ENCODE measurements around the gene DMXL1. TPM values are rescaled to one million over a fixed set of nuclear protein-coding genes. Genes with fewer than 3 reads are reported as not detected.

DMXL1 gene
- total RNA-seq, 3 donors from 2014 or later, result 53.1 to 91.2 (median 60.3) TPM

DNA sequence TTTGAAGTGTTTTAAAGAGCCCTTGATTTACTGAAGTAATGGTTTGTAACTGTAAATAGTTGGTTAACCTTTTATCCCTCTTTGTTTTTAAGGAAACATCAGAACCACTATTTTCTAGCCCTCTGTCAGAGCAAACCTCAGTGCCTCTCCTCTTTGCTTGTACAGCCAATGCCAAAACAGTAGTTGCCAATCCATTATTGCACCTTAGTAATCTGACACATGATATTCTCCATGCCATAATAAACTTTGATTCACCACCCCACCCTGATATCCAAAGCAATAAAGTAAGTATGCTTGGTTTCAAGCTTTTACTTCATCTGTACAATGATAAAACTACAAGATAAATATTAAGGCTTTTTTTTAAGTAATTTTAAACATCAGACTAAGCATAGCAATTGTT is 100.8 kb downstream of the DMXL1 start:
- Histone ChIP-seq H3K9me3 (no peaks in the 10 kb centered on the region), H3K27ac (no peak overlapping the region), H3K36me3 (no peaks in the 10 kb centered on the region), H3K4me1 (no peaks in the 10 kb centered on the region), H3K27me3 (no peaks in the 10 kb centered on the region), H3K4me3 (no peak overlapping the region)
- TF ChIP-seq POLR2A (IDR thresholded peaks at IDR 0.05), result no peak
- TF ChIP-seq, protein P1, sequence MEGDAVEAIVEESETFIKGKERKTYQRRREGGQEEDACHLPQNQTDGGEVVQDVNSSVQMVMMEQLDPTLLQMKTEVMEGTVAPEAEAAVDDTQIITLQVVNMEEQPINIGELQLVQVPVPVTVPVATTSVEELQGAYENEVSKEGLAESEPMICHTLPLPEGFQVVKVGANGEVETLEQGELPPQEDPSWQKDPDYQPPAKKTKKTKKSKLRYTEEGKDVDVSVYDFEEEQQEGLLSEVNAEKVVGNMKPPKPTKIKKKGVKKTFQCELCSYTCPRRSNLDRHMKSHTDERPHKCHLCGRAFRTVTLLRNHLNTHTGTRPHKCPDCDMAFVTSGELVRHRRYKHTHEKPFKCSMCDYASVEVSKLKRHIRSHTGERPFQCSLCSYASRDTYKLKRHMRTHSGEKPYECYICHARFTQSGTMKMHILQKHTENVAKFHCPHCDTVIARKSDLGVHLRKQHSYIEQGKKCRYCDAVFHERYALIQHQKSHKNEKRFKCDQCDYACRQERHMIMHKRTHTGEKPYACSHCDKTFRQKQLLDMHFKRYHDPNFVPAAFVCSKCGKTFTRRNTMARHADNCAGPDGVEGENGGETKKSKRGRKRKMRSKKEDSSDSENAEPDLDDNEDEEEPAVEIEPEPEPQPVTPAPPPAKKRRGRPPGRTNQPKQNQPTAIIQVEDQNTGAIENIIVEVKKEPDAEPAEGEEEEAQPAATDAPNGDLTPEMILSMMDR (IDR thresholded peaks at IDR 0.05), result no peak
- no peak for DNase-seq (ENCODE audit: low spot score in 2 of 2)
- intact Hi-C loops (cut with DNase I; ENCODE audit: low total_unique reads), result no loop called here

DNA sequence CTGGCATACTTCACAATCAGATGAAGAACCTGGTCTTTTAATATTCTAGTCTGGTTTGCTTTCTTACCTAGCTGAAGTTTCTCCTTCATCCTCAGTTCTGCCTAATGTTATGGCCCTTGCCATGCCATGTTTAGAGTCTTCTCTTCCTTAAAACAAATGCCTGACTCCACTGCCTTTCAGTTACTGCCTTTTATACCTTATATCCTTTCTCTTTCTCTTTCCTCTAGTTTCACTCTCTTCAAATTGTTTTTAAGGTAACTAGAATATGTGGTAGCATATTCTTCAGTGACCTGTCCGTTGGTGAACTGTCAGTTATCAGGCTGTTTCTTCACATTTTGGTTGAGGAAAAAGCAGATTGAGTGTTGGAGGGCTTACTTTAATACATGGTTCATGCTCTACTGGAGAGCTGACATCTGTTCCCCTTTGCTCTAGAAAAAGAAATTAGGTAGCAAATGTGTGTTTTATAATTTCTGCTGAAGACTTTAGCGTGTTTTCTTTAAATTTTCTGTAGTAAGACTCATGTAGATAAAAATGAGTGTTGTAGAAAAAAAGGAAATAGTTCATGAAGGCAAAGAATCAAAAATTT is 103.8 kb downstream of the DMXL1 start:
- Histone ChIP-seq H3K4me1 (no peaks in the 10 kb centered on the region), H3K9me3 (no peaks in the 10 kb centered on the region), H3K27ac (no peak overlapping the region), H3K27me3 (no peaks in the 10 kb centered on the region), H3K36me3 (no peaks in the 10 kb centered on the region), H3K4me3 (no peak overlapping the region)
- intact Hi-C loops (cut with DNase I; ENCODE audit: low total_unique reads), result no loop called here
- TF ChIP-seq, protein P1 (IDR thresholded peaks at IDR 0.05), result no peak
- no peak for TF ChIP-seq POLR2AphosphoS5 (IDR thresholded peaks at IDR 0.05)
- no peak for TF ChIP-seq POLR2A (IDR thresholded peaks at IDR 0.05)
- no peak for DNase-seq (ENCODE audit: low spot score in 2 of 2)

DNA sequence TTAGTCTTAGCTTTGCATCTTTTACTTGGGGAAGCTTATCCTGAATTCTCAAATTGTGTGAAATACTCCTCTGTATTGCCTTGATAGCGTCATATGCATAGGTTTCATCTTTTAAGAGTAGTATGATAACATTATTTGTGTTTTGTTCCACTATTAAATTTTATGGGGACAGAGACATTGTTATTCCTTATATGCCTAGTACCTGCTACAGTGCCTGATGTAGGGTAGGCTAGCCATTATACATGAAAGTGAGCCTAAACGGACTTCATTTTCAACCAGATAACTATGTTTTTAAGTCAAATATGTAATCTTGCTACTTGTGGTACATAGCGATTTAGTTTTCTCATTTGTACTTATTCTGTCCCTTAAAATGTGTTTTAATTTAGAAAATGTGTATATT is 105.9 kb downstream of the DMXL1 start:
- H3K4me3 ChIP-seq, result no peak overlapping the region
- DNase-seq (ENCODE audit: low spot score in 2 of 2), result no peak
- H3K27ac ChIP-seq, result no peak overlapping the region
- intact Hi-C loops (cut with DNase I; ENCODE audit: low total_unique reads), result no loop called here
- no peaks in the 10 kb centered on the region for H3K36me3 ChIP-seq
- H3K9me3 ChIP-seq, result no peaks in the 10 kb centered on the region
- H3K4me1 ChIP-seq, result no peaks in the 10 kb centered on the region
- H3K27me3 ChIP-seq, result no peaks in the 10 kb centered on the region
- TF ChIP-seq POLR2A (IDR thresholded peaks at IDR 0.05) (no peak), POLR2AphosphoS5 (IDR thresholded peaks at IDR 0.05) (no peak)
- TF ChIP-seq, protein P1 (IDR thresholded peaks at IDR 0.05), result no peak

DNA sequence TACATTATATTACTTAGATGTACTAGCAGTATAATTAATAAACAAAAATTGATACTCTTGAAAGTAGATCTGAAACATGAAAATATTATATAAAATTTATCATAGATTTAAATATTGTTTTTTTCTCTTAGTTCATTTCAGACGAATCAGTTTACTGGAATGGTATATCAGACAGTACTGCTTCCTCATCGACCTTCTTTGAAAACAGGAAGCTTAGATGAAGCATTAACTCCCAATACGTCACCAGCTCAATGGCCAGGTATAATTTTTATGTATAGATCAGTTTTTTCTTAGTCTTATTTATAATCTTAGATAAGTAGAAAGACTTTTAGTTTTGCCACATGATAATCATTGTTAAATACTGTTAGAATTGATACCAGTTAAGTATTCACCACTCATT is 106.3 kb downstream of the DMXL1 start:
- H3K9me3 ChIP-seq, result no peaks in the 10 kb centered on the region
- intact Hi-C loops (cut with DNase I; ENCODE audit: low total_unique reads), result no loop called here
- TF ChIP-seq, protein P1 (IDR thresholded peaks at IDR 0.05), result no peak
- TF ChIP-seq POLR2A (IDR thresholded peaks at IDR 0.05), result no peak
- TF ChIP-seq POLR2AphosphoS5 (IDR thresholded peaks at IDR 0.05), result no peak
- no peaks in the 10 kb centered on the region for H3K36me3 ChIP-seq
- H3K4me1 ChIP-seq, result no peaks in the 10 kb centered on the region
- H3K4me3 ChIP-seq, result no peak overlapping the region
- no peak for DNase-seq (ENCODE audit: low spot score in 2 of 2)
- no peaks in the 10 kb centered on the region for H3K27me3 ChIP-seq
- H3K27ac ChIP-seq, result no peak overlapping the region

DNA sequence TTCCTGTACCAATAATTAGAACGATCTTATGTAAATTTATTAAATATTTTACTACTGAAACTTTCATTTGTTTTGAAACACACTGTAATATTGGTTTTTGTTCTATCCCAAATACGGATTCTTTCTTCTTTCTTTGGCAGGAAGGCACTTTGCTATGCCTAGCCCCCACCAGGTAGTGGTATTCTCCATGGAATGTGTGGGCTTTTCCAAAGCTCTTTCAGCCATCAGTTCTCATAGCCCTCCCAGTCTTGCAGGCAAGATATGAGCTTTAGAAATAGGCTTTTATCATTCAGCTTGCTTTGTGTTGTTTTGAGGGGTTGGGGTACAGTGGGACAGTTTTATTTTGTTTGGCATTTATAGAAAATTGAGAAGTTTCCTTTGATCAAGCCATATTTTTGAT is 107.5 kb downstream of the DMXL1 start:
- DNase-seq (ENCODE audit: low spot score in 2 of 2), result no peak
- intact Hi-C loops (cut with DNase I; ENCODE audit: low total_unique reads), result no loop called here
- H3K36me3 ChIP-seq, result no peaks in the 10 kb centered on the region
- H3K27me3 ChIP-seq, result no peaks in the 10 kb centered on the region
- H3K27ac ChIP-seq, result no peak overlapping the region
- TF ChIP-seq, protein P1 (IDR thresholded peaks at IDR 0.05), result no peak
- no peak for TF ChIP-seq POLR2A (IDR thresholded peaks at IDR 0.05)
- TF ChIP-seq POLR2AphosphoS5 (IDR thresholded peaks at IDR 0.05), result no peak
- no peak overlapping the region for H3K4me3 ChIP-seq
- no peaks in the 10 kb centered on the region for H3K4me1 ChIP-seq
- no peaks in the 10 kb centered on the region for H3K9me3 ChIP-seq

All from breast epithelium (tissue), 4 donors.